Stimulated activated CD8-positive, alpha-beta memory T cell treated with anti-CD3 and anti-CD28 coated beads, Interleukin-12 subunit alpha, Interleukin-12 subunit beta, amount 100 ng/mL, for 24 hours (primary cell): Measurements from ENCODE around the gene SYPL2.

Experiments used
- DNase-seq: peaks from one replicate; pipeline ENCODE4 v3.0.0-alpha.2; 2020; ENCODE audit errors: extremely low read depth

The SYPL2 gene

DNA sequence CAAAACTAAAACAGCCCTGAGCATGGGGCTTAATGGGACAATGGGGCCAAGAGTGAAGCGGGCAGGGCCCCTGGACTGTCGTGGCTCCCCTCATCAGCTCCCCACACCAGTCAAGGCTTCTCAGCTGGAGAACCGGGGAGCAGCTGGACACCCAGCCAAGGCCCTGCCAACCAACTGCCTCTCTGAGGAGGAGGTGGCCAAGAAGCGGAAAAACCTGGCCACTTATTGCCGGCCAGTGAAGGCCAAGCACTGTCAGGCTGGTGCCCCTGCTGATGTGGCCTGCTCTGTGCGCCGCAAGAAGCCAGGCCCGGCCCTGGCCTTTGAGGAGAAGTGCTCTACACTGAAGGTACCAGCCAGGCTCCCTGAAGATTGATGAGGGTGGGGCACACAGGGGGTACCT is 25.0 kb downstream of the SYPL2 start:
- no peak for DNase-seq

DNA sequence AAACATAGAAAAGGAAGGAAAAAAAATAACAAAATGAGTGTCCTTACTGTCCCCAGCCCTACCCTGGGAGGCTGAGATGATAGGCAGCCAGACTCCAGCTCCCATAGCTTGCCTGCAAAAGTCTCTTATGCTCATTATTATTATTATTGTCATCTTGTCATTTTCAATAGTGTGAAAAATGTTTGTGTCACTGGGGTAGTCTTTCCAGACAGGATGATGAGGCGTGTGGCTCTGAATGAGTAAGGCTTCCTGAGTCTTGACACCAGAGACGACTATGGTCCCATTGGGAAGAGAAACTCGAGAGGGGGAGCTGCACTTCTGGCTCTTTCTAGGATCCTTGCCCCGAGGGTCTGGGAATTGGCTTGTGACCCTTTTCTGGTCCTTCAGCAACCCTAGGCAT is 26.4 kb downstream of the SYPL2 start:
- no peak for DNase-seq

DNA sequence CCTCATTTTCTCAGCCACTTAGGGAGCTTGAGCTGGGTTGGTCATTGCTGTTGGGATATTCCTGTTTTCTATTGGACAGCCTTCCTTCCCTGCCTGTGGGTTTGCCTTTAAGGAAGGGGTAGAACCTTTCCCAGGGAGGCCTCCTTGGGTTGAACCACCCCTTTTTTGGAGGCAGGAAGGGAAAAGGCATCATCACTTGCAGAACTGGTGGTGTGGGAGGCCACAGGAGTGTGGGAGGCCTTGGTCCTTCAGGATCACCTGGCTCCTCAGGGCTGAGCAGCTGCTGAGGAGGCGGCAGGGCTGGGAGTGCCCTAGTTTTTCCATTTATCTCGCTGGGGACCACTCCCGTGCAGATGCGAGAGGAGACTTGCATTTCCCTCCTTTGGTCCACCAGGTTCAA is 26.9 kb downstream of the SYPL2 start:
- DNase-seq: no peak

DNA sequence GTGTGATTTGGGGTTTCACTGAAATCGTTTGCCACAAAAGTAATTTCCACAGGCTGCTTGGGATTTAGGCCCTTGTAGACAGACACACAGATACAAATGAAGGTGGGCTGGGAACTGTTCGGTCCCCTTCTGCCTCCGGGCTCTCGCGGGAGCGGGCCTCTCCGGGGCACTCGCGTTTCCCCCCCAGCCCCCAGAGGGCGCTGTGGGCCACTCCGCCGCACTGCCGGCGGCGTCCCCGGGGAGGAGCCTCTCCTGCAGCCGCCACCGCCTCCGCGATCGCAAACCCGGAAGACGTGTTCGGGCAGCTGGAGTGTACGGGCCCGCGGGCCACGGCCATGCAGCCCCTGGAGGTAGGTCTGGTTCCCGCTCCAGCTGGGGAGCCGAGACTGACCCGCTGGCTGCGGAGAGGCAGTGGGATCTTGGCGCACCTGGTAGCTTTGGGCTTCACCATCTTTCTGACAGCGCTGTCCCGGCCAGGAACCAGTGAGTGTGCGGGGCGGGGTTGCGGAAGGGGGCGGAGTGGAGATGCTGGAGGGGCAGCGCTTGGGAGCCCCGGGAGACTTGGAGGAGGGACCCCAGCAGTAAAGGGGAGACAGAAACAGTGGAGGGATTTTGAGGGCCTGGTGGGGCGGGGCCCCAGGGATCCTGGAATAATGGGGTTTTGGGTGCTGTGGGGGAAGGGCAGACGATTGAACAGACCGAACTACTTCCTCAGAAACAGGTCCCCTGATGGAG is 27.6 kb downstream of the SYPL2 start, which contains the start of gene CYB561D1:
Gene CYB561D1 (plus strand): TSS at position 290 of the 735 bp plus-strand sequence. CDS start 46 bp downstream, at position 336.
- DNase-seq: peak; percentile 77

DNA sequence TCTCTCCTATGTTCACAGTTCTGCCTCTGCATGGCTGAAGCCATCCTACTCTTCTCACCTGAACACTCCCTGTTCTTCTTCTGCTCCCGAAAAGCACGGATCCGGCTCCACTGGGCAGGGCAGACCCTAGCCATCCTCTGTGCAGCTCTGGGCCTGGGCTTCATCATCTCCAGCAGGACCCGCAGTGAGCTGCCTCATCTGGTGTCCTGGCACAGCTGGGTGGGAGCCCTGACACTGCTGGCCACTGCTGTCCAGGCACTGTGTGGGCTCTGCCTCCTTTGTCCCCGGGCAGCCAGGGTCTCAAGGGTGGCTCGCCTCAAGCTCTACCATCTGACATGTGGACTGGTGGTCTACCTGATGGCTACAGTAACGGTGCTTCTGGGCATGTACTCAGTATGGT is 29.4 kb downstream of the SYPL2 start:
- DNase-seq: no peak

DNA sequence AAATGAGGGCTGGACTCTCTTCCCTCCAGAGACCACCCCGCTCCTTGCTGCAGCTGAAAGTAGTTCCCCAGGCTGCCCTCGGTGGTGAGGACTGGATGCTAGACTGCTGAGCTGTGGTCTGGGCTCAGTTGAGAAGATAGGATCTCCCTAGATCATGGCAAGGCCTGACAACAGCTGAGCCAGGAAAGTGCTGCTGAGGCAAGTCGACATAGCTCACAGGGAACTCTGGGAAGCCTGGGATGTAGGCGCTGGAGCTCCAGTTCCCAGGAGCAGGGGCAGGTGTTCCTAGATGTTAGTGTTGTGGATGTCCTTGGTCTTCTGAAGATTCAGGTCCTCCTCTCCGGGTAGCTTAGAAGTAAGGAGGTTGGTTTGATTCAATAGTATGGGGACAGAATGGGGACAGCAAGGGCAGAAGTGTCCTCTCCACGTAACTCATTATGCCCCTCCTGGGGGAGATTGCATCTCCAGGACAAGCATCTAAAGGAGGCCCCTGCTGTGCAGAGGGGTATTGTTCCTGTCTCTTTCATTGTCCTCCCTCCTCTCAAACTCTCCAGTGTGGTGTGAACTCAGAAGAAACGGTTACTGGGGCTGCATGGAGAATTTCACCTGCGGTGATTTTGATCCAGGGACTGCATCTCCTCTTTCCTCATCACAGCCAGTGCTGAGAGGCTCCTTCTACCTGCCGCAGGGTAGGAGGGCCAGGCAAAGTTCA is 31.3 kb downstream of the SYPL2 start:
- no peak for DNase-seq

DNA sequence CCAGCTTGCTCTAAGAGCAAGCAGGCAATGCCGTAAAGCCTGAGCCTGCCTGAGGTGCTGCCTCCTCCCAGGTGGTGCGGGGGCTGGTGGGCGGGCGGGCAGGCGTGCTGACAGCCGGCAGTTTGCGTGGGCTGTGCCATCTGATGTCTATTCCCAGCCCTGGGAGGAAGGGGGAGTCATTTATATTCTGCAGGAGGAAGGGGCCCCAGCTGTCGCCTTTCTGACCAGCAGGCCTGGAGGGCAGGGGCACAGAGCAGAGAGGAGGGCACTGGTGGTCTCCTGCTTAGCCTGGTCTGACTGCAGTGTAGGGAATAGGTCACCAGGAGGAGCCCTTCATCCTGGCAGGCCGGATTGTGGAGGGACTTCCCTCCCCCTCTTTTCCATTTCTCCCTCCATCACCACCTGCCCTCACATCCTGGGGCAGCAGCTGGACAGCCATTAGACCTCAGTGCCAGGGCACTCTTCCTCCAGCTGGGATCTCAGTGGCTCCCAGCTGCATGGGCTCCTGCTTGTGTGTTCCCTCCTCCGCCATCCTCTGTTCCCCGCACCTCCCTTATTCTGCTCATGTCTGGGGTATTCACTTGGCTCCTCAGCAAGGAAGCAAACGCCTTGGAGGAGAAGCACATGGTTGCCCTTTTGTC is 31.9 kb downstream of the SYPL2 start:
- DNase-seq: no peak

DNA sequence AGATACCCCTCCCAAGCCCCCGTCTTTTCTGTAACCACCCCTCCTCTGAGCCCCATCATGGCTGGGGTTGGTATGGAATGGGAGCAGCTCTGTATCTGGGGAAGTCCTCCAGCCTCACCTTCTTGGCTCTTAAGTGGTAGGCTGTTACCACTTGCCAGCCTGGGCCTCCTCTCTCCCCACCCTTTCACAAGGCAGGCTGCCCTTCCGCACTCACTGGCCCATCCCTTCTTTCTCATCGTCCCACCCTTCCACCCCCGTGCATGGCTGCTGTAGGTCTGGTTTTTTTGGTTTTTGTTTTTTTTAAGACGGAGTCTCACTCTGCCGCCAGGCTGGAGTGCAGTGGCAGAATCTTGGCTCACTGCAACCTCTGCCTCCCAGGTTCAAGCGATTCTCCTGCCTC is 32.7 kb downstream of the SYPL2 start:
- DNase-seq: no peak

DNA sequence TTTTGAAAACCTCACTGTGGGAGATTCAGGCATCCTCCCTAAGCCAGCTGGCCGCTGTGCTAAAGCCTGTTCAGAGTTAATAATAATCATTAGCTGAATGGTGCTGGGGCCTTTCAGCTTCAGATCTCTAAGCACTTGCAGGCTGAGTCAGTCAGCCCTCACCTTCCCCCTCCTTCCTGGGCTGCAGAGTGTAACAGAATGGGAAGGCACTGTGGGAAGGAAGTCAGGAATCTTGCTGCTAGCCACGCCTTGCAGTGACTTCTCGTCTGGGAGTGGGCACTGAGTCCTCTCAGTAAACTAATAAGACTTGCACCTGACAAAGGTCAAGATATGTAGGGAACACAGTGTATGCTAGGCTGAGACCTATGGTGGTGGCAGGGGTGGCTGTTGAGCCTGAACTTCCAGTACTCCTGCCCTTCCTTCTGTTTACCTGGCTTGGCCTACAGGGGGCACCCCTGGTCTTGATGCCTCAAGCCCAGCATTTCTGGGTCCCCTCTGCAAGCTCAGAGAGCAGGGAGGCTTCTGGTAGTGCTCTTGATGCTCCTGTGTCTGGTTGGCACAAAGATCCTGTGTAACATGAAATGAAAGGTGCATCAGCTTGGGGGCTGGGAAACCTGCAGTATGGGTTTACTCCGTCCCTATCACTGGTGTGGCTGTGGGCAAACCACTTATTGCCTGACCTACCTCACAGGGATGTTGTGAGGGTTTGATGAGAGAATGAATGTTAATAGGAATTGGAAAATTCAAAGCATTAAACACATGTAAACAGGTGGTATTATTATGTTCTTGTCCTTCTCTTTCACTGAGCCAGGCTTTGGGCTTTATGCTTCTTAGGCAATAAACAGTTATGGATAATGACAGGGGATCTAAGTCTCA is 33.6 kb downstream of the SYPL2 start:
- DNase-seq: no peak

DNA sequence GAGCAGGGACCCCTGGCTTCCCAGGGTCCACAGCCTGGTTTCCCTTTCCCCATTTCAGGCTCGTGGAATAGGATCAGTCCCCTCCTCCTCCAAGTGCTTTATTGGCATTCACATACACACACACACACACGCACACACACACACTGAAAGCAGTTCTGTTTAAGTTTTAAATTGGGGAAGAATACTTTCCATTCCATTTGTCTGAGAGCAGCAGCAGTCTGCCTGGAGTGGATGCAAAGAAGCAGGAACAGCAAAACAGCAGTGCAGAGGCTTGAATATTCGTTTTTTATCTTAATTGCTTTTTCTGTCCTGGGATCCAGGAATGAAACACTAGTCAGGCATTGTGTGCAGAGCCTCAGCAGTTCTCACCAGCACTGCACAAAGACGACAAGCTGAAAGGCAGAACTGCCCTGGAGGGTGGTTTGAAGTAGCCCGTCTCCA is 34.6 kb downstream of the SYPL2 start:
- DNase-seq: no peak

DNA sequence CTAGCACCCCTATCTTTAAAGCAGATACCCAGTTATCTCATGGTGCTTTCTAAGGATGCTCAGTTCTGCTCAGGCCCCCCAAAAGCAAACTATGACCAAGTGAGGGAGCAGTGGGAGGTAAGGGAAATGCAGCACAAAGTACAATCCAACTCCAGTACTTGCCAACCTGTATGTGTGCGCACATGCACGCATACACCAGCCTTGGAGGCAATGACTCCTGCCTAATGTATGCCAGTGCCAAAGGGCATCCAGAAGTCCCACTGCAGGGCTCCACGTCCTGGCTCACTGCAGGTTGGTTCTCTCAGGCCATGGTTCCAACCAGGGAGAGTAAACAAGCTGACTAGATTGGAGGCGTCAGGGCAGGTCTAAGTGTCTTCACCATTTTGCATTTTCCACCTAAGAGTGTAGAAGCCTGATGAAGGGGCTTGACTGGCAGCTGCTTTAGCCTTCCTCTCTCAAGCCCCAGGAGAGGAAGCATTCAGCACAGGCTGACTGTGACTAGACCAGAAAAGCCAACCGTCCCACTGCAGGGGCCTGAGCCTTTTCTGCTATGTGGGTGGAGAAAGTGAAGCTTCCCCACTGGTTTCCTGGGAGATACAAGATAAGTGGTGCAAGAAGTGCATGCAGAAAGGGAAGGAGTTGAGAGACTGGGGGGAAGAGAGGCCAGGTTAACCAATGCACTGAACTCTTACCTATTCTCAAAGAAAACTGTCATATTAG is 35.5 kb downstream of the SYPL2 start:
- DNase-seq: no peak

DNA sequence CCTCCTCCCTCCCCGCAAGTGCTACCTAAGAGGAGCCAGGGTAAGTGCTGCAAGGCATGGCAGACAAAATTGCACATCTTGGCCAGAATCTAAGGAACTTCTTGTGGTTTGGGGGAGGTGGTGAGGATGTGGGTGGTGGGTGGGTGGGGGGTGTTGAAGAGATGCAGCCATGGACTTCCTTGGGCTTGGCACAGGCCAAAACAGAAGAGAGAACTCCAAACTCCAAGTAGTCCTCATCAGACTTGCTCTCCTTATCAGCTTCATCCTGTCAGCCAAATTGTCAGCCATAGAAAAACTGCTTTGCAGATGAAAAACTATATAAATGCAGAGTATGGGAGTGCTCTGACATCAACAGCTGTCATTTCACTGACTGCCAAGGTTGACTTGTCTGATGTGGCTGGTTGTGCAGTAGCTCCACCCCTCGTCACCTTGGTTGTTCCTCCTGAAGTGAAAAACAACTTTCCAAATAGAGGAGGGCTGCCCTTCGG is 36.1 kb downstream of the SYPL2 start:
- DNase-seq: no peak

DNA sequence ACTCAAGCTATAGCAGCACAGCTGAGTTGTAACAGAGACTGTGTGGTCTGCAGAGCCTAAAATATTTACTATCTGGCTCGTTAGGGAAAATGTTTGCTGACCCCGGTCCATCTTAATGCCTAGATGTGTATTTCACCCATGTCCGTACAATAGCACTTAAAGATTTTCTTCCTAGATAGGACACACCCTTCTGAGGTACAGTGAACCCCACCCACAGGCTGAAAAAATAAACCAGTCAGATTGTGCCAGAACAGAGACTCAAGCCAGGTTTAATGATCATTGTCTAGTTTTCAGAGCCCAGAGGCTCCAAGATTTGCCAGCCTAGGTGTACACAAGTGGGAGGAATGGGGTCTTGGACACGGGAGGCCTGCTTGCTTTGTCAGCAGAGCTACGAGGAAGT is 37.6 kb downstream of the SYPL2 start:
- no peak for DNase-seq

DNA sequence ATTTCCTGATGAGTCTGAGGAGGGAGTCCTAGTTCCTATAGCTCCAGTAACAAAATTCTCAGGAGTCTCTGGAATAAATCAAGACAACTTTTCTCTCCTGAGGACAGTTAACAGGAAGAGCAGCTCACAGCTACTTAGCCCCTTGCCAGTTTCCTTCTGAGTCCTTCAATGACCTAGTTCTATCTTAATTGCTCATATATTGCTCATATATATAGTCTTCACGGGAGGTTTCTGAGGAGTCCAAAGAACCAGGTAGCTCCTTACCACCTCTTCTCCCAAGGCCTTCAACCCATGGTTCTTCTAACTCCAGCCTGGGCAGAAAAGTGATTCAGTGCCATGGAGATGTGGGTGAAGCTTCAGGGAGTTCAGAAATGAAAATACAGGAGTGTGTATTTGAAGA is 38.6 kb downstream of the SYPL2 start:
- no peak for DNase-seq

DNA sequence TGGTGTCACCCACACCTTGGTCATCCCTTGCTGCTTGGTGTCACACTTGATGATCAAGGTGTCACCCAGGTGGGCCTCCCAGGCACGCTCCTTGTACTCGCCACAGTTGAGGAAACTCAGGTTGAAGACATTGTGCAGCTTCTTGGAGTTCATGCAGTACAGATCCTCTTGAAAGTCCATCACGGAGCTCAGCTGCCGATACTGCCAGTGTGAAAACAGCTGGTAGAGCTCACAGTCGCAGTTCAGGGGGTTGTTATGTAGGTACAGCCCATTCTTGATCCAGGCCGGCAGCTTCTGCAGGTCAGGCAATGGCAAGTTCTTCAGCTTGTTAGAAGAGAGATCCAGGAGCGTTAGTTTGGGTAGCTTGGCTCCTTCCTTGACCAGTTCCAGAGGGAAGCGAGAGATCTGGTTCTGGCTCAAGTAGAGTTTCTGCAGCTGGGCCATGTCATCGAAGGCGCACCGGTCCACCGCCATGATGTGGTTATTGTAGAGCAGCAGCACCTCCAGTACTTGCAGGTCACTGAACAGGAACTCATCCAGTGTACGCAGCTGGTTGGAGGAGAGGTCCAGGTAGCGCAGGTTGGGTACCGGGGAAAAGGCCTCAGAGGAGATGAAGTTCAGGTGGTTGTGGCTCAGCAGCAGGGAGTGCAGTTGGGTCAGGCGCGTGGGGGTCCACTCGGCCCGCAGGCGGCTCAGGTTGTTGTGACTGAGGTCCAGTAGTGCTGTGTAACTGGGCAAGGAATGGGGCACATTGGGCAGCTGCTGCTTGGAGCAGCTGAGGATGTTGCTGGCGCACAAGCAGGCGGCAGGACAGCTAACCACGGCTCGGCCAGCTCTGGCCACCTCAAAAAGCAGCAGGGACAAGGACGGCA is 41.9 kb downstream of the SYPL2 start:
- no peak for DNase-seq

DNA sequence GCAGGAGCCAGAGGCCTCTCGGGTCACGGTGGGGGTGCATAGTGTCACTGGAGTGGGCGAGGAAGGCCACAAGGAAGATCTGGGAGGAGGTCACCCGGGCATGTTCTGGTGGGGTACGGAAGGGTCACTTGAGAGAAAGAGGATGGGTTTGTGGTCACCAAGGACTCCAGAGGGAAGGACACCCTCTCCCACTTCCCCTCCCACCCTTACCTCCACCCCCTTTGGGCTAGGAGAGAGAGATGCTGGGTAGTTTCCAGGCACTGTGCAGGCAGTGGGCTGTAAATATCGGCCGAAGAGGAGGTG is 42.5 kb downstream of the SYPL2 start:
- DNase-seq: no peak

DNA sequence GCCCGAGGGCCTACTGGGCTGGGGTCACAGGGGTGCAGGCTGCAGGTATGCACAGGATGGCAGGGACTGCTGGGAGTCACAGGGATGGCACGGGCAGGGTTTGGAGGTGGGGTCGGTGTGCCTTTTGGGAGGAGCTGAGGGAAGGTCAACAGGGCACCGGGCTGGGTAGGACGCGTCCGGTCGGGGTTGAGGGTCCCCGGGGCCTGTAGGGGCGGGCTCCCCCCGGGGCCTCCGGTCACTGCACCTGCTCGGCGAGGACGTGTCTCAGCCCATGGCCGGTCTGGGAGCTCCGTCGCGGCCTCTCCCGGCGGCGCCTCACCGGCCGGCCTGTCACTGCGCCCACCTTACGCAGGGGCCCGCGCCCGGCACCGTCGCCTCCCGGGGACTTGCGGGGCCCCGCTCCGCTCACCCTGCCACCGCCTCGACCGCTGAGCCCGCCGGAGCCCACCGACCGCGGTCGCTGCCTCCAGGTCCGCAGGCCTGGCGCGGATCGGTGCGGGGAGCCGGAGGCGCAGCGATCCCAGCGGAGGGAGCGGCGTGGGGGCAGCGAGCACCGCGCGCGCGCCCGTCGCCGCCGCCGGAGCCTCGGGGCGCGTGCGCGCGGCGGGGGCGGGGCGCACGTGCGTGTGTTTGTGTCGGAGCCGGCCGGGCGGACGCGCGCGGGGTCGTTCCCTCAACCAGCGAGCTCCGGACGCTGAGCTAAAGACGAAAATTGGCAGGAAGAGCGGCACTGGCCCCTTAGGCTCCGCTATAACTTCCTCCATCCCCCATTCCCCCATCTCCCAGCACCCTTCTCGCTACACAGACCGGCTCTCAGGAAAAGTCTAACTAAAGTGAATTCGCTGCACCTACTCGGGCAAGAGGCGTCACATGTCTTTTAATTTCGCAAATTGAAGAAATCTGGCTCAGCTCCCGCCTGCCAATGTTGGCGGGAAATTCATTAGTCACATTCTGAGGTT is 43.1 kb downstream of the SYPL2 start, which contains the start of gene AMIGO1:
Gene AMIGO1 (minus strand): TSS at position 552 of the 959 bp plus-strand sequence. CDS start 815 bp downstream, outside the sequence.
- DNase-seq: no peak

DNA sequence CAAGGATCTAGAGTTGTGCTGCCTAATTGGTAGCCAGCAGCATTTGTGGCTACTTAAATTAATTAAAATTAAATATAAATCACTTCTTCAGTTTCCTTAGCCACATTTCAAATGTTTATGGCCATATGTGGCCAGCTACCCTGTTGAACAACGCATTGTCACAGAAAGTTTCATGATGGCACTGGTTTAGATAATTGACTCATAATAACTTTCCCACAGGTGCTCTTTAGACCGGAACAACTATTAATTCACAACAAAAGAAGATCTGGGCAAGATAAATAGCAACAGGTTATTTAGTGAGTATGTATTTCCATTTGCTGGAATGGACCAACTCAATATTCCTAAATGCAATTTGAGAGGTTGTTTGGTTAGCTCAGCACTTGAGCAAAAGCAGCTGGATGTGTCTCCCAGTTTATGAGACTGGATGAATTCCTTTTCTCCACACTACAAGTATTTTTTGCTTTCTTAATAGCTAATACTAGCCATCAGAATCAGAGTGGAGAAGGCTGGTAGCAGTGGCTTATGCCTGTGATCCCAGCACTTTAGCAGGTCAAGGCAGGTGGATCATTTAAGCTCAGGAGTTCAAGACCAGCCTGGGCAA is 46.9 kb downstream of the SYPL2 start:
- DNase-seq: no peak

DNA sequence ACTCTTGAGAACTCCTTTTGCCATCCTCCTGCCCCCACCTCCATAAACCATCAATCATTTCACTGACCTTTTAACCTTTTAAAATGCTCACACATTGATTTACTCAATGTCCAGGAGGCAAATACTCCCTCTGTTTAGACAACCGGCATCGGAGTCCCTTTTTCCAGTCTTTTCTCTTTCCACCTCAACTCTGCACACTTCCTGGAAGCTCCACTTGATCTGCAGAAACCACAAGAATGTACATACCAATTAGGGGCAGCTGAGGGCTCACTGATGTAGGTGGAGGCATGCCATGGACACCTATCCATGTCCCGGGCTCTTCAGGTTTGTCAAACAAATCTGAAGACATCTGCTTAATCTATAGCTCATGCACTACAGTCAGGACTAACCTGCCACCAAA is 48.5 kb downstream of the SYPL2 start:
- DNase-seq: no peak
